Fibroblast of pulmonary artery (primary cell): ENCODE results near the gene KRT25.

Experiments
- DNase-seq: peaks from one replicate; pipeline ENCODE4 v3.0.0-alpha.2; 2010; ENCODE audit warnings: low read depth
- H3K4me3 ChIP-seq: replicated peaks from 2 replicates; pipeline ENCODE4 v1.5.1; 2011; ENCODE audit warnings: low read depth, mild to moderate bottlenecking, control low read depth, low read length, moderate library complexity
- TF ChIP-seq, protein P1 (sequence below): IDR thresholded peaks from 2 replicates; pipeline ENCODE4 v1.5.1; 2011; ENCODE audit warnings: mild to moderate bottlenecking, control low read depth, low read length, inconsistent platforms; ENCODE audit errors: missing control alignments

Gene KRT25

GRCh38 chr17:40779181-40779909 lies 24.2 kb upstream of the KRT25 start:
- TF ChIP-seq, protein P1, sequence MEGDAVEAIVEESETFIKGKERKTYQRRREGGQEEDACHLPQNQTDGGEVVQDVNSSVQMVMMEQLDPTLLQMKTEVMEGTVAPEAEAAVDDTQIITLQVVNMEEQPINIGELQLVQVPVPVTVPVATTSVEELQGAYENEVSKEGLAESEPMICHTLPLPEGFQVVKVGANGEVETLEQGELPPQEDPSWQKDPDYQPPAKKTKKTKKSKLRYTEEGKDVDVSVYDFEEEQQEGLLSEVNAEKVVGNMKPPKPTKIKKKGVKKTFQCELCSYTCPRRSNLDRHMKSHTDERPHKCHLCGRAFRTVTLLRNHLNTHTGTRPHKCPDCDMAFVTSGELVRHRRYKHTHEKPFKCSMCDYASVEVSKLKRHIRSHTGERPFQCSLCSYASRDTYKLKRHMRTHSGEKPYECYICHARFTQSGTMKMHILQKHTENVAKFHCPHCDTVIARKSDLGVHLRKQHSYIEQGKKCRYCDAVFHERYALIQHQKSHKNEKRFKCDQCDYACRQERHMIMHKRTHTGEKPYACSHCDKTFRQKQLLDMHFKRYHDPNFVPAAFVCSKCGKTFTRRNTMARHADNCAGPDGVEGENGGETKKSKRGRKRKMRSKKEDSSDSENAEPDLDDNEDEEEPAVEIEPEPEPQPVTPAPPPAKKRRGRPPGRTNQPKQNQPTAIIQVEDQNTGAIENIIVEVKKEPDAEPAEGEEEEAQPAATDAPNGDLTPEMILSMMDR: no peak
- no peak for DNase-seq
- no peak overlapping the region for H3K4me3 ChIP-seq

GRCh38 chr17:40778461-40778860 lies 23.3 kb upstream of the KRT25 start:
- no peak for DNase-seq
- H3K4me3 ChIP-seq: no peak overlapping the region
- TF ChIP-seq, protein P1: no peak

- DNase-seq: no peak
- H3K4me3 ChIP-seq: no peak overlapping the region
- TF ChIP-seq, protein P1: no peak
These were observed 22.8 kb upstream of the KRT25 start for GRCh38 chr17:40777971-40778370.

GRCh38 chr17:40777459-40777858 lies 22.3 kb upstream of the KRT25 start:
- no peak overlapping the region for H3K4me3 ChIP-seq
- DNase-seq: no peak
- TF ChIP-seq, protein P1: no peak

GRCh38 chr17:40775945-40776344 lies 20.8 kb upstream of the KRT25 start:
- no peak for DNase-seq
- TF ChIP-seq, protein P1: no peak
- no peak overlapping the region for H3K4me3 ChIP-seq

- TF ChIP-seq, protein P1: no peak
- no peak for DNase-seq
- no peak within 1 kb of the TSS for H3K4me3 ChIP-seq
These were observed 17.0 kb upstream of the KRT25 start, which contains the start of gene KRT26 for GRCh38 chr17:40772101-40772500. Gene KRT26 (minus strand): TSS chr17:40772201. CDS start chr17:40772113, 88 bp downstream.

- TF ChIP-seq, protein P1: no peak
- DNase-seq: no peak
- no peak overlapping the region for H3K4me3 ChIP-seq
These were observed 10.5 kb upstream of the KRT25 start for GRCh38 chr17:40765657-40766056.
